Measurements from ENCODE around the gene RPL10. TPM values are rescaled to one million over a fixed set of nuclear protein-coding genes. Genes with fewer than 3 reads are reported as not detected.

RPL10 gene
- total and polyA plus RNA-seq, 9 of the 15 experiments (the other 6 are each of a cell fraction or from before 2014, with no cell fraction given) = 3,774 to 7,600 (median 5,014) TPM

- TF ChIP-seq DLX4 (CRISPR knock-in tag; IDR thresholded peaks at IDR 0.05) = no peak
- no peak for TF ChIP-seq HNRNPH1 (optimal IDR thresholded peaks at IDR 0.05; ENCODE audit: low read depth, low read length)
- peak; percentile 77 for TF ChIP-seq ZNF592 (IDR thresholded peaks at IDR 0.05)
- no peak for TF ChIP-seq ZFP91 (CRISPR knock-in tag; IDR thresholded peaks at IDR 0.05)
- TF ChIP-seq KHSRP (IDR thresholded peaks at IDR 0.05) = no peak
- TF ChIP-seq POLR3G (IDR thresholded peaks at IDR 0.05; ENCODE audit: extremely low read depth, insufficient read length, insufficient replicate concordance) = no peak
- no peak for TF ChIP-seq ZBTB17 (CRISPR knock-in tag; IDR thresholded peaks at IDR 0.05)
- no peak for TF ChIP-seq FOXM1 (IDR thresholded peaks at IDR 0.05; ENCODE audit: low read depth)
- no peak for TF ChIP-seq FOXM1 (CRISPR knock-in tag; IDR thresholded peaks at IDR 0.05; ENCODE audit: low read depth)
- TF ChIP-seq MAFG (tag; conservative IDR thresholded peaks at IDR 0.05) = no peak
- TF ChIP-seq ZNF764 (CRISPR knock-in tag; IDR thresholded peaks at IDR 0.05; ENCODE audit: low read depth) = no peak
- TF ChIP-seq PHB (CRISPR knock-in tag; IDR thresholded peaks at IDR 0.05) = no peak
- TF ChIP-seq ZNF124 (CRISPR knock-in tag; IDR thresholded peaks at IDR 0.05) = no peak
- no peak for TF ChIP-seq CREB5 (CRISPR knock-in tag; IDR thresholded peaks at IDR 0.05)
- peak; percentile 71; the same call in 1 of the 2 replicates for TF ChIP-seq MXI1 (IDR thresholded peaks at IDR 0.05; ENCODE audit: low read depth, low read length)
- no peak; the same call in 1 of the 2 replicates for TF ChIP-seq ZBTB1 (CRISPR knock-in tag; IDR thresholded peaks at IDR 0.05; ENCODE audit: borderline replicate concordance, low read depth)
- TF ChIP-seq CREBBP (IDR thresholded peaks at IDR 0.05; ENCODE audit: low read depth, low read length) = no peak
- TF ChIP-seq ZZZ3 (IDR thresholded peaks at IDR 0.05) = peak; percentile 71; the same call in 1 of the 2 replicates
- TF ChIP-seq ZKSCAN1 (IDR thresholded peaks at IDR 0.05; ENCODE audit: low read depth, low read length) = peak; percentile 73; the same call in 1 of the 2 replicates
- no peak for TF ChIP-seq KAT2B (IDR thresholded peaks at IDR 0.05; ENCODE audit: low read depth, low read length)
- TF ChIP-seq KDM4B (IDR thresholded peaks at IDR 0.05; ENCODE audit: borderline replicate concordance in 2 of 2, low read depth in 1 of 2) = peak in 1 of 2 experiments; percentile 40; a peak in 1 of 4 replicates
- no peak for TF ChIP-seq RHOXF2B (CRISPR knock-in tag; conservative IDR thresholded peaks at IDR 0.05)
These were observed at the start of gene RPL10 (continued) for GRCh38 chrX:154397888-154398667.

Data from K562 (cell line).